GM19193 (cell line): ENCODE data around the gene COL8A1.

ENCODE experiments used
- POLR2A ChIP-seq: IDR thresholded peaks from 4 replicates; pipeline ENCODE4 v1.6.1; 2011; ENCODE audit not compliant: insufficient read depth, insufficient read length; ENCODE audit errors: extremely low read depth

COL8A1 gene

DNA sequence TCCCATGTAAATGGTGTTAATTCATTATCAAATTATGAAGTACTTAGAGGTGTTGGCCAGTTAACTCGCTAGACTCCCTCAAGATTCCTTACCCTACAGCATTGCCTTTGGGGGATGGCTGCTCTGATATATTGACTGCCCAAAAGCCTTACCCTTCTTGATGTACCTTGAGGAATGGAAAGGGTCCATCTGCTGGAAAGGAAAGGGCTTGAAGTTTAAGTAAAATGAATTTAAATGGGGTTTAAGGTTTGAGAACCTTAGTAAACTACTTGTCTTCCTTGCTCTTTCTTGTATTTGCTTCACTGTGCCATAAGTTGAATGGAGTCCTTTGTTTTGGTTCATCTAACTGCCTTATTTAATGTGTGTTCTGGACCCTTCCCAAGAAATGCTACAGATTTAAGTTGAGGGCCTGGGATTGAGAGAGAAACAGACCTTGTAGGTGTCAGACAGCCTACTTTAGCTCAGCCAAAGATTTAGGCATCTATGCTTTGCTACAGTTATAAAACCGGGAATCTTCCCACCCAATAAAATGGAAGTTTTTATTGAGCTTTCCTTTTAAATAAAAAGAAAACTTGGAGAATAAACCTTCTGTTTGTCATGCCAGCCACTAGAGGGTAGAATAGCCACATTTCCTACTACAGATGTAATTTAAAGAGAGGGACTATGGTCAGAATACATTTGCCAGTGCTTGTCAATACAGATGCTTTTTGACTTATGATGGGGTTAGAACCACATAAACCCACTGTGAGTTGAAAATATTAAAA is 204.6 kb downstream of the COL8A1 start:
- no peak for TF ChIP-seq POLR2A

DNA sequence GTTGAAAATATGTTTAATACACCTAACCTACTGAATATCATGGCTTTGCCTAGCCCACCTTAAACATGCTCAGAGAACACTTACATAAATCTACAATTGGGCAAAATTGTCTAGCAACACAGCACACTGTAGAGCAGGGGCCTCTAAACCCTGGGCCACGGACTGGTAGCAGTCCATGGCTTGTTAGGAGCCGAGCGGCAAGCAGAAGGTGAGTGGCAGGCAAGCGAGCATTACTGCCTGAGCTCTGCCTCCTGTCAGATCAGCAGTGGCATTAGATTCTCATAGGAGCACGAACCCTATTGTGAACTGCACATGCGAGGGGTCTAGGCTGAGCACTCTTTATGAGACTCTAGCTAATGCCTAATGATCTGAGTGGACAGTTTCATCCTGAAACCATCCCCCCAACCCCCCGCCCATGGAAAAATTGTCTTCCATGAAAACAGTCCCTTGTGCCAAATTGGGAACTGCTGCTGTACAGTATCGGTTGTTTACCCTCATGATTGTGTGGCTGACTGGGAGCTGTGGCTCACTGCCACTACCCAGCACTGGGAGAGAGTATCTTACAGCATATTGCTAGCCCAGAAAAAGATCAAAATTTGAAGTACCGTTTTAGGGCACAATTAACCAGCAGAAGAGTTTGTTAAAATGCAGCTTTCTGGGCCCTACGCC is 205.3 kb downstream of the COL8A1 start:
- TF ChIP-seq POLR2A: no peak

DNA sequence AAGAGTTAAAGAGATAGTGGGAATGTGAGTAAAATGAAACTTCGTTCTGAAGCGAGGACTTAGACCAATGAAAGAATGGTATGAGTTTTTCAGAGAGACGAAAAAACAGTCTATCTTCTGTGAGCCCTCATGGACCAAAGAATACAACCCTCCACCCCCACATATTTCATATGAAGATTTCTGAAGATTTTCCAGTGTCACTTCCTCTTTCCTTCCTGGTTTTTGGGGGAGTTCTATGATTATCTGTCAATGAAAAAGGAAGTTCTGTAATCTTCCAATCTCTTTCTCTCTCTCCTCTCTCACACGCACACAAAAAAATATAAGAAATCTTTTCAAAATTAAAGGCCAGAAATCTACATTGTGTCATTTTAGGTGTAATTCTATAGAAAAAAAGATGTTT is 206.9 kb downstream of the COL8A1 start:
- no peak for TF ChIP-seq POLR2A

DNA sequence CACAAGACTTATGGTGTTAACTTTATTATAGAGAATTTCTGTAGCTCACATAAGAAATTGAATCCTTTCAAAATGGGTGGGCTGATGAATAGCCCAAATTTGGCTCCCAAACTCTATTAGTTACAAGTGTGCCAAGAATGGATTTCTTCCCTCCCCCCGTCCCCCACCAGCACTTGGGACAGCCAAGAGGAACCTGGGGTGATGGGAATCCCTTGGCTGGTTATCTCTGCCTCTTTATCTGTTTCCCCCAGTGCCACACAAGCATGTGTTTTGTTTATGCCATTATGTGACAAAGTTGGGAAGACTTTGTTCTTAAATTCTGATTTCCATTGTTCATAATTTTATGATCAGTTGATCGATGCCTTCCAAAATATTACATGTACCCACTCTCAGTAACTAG is 207.6 kb downstream of the COL8A1 start:
- TF ChIP-seq POLR2A: no peak

DNA sequence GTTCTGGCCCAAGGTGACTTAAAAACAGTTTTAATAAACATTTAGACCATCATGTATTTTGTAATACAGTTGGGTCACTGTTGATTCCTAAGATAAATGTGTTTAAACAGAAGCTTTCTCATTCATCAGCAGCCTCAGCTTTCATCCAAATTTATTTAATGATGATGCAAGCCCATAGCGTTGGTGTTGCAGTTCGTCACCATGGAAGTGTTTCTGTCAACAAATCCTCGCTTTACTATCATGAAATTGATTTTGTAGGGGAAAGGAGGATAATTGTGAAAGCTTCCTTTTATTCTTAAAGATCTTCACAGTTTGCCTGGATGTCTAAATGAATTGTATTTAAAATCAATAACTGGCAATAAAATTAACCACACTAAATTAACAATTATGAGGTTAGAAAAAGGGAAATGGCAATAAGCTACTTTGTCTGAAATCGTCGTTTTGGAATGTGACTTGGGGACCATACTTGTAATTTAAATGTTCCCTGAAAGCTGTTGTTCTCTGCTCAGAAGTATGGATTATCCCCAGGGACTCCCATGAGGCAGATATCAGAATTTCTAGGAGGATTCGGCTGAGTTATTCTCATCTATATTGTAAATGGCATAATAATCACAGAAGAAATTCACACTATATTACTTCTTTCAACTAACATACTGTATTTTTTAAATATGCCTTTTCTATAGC is 208.2 kb downstream of the COL8A1 start:
- TF ChIP-seq POLR2A: no peak

DNA sequence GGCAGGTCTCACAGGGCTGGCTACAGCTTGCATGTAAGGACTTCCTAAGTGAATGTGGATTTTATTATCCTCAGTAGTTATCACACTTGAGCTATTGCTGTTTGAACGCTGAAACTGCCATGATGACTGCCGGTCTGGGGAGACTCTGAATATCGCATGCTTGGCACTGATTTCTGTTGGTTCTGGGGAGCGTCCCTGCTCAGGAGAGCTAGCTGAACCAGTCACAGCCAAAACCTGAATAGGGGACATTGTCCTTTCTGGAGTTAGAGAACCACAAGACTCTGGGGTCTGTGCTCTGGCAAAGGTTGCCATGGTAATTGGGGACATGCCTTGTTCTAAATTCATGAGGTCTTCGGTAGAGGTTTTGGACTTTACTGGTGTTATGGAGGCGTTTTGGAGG is 210.0 kb downstream of the COL8A1 start:
- no peak for TF ChIP-seq POLR2A
